ENCODE data around the gene KIF26B. TPM values are rescaled to one million over a fixed set of nuclear protein-coding genes. Genes with fewer than 3 reads are reported as not detected.

KIF26B gene
- polyA plus RNA-seq, 1 of the 3 experiments (the other 2 are of a cell fraction) = 2.6 TPM

DNA sequence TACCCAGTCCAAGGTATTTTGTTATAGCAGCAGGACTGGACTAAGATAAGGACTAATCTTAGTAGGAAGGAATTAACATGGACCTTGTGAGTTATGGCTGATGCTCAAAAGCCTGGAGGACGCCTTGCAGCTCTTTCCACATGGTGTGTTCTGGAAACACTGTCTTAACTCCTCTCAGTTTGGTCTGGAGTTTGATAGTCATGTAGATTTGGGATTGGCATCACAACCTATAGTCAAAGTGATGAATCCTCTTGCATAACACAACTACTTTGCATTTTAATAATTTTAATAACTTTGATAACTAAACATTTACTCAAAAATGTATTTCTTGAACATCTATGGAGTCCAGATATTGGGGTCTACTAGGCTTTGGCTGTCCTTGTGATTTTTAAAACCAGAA, 293.7 kb downstream of the KIF26B start:
- Histone ChIP-seq H3K4me1 (ENCODE audit: control insufficient read depth in 1 of 2, insufficient read depth in 2 of 2, low read depth in 1 of 2, low read length in 1 of 2) (peaks cover 0 to 27% of the 10 kb centered on the region in 2 experiments; a peak in 2 of 4 replicates), H3K27me3 (ENCODE audit: insufficient read depth) (no peaks in the 10 kb centered on the region), H3K9me3 (no peaks in the 10 kb centered on the region), H3K4me3 (ENCODE audit: low read depth in 2 of 2, low read length in 1 of 2) (no peak overlapping the region), H4K20me1 (ENCODE audit: insufficient read depth) (0 out of 2 replicates have a peak, but pooled peaks cover 3% of the 10 kb centered on the region), H3K79me2 (ENCODE audit: insufficient read depth) (no peaks in the 10 kb centered on the region), H3K4me2 (no peak overlapping the region), H3K9ac (no peak overlapping the region), H2AFZ (ENCODE audit: low read depth) (no peak overlapping the region), H3F3A (replicated peaks; ENCODE audit: insufficient read depth) (no peaks in the 10 kb centered on the region), H3K36me3 (replicated peaks in 1 of 2; ENCODE audit: control insufficient read depth in 1 of 2, insufficient read depth in 2 of 2, low read length in 1 of 2) (peaks cover 0 to 7% of the 10 kb centered on the region in 2 experiments), H3K9me2 (no peaks in the 10 kb centered on the region), H3K27ac (ENCODE audit: low read depth in 2 of 2, low read length in 1 of 2) (peak overlapping the region in 1 of 2 experiments; percentile 93; a peak in 2 of 4 replicates)
- TF ChIP-seq GABPA (IDR thresholded peaks at IDR 0.05; ENCODE audit: low read depth) (no peak), JUND (IDR thresholded peaks at IDR 0.05) (no peak)
- 67% methylated on average over 1 of the region's 1 CpG for WGBS (ENCODE audit: low lambda C conversion rate)
- DNase-seq = no peak
- POLR2A ChIA-PET = interaction anchor here (0.6 kb wide), 1 partner anchor 294 kb away, joined by 4 read pairs; the partner anchor contains the start of gene KIF26B
- CTCF ChIA-PET = interaction anchor here (2.1 kb wide), 1 partner anchor 292 kb away, joined by 7 read pairs; no protein-coding TSS in a partner anchor

GRCh38 chr1:245448975-245449431, 294.2 kb downstream of the KIF26B start:
- ChIA-PET CTCF (interaction anchor here (0.6 to 2.1 kb wide), 2 partner anchors 10 to 293 kb away, joined by 3 to 7 read pairs; no protein-coding TSS in a partner anchor), POLR2A (interaction anchor here (0.6 kb wide), 1 partner anchor 294 kb away, joined by 4 read pairs; the partner anchor contains the start of gene KIF26B)
- Histone ChIP-seq H3K4me2 (no peak overlapping the region), H3K36me3 (replicated peaks in 1 of 2; ENCODE audit: control insufficient read depth in 1 of 2, insufficient read depth in 2 of 2, low read length in 1 of 2) (peaks cover 0 to 7% of the 10 kb centered on the region in 2 experiments), H4K20me1 (ENCODE audit: insufficient read depth) (0 out of 2 replicates have a peak, but pooled peaks cover 3% of the 10 kb centered on the region), H3F3A (replicated peaks; ENCODE audit: insufficient read depth) (no peaks in the 10 kb centered on the region), H3K9me3 (no peaks in the 10 kb centered on the region), H2AFZ (ENCODE audit: low read depth) (no peak overlapping the region), H3K9me2 (no peaks in the 10 kb centered on the region), H3K27me3 (ENCODE audit: insufficient read depth) (no peaks in the 10 kb centered on the region), H3K79me2 (ENCODE audit: insufficient read depth) (no peaks in the 10 kb centered on the region), H3K9ac (no peak overlapping the region), H3K4me1 (ENCODE audit: control insufficient read depth in 1 of 2, insufficient read depth in 2 of 2, low read depth in 1 of 2, low read length in 1 of 2) (peaks cover 0 to 30% of the 10 kb centered on the region in 2 experiments; a peak in 2 of 4 replicates), H3K4me3 (ENCODE audit: low read depth in 2 of 2, low read length in 1 of 2) (no peak overlapping the region), H3K27ac (ENCODE audit: low read depth in 2 of 2, low read length in 1 of 2) (peak overlapping the region in 1 of 2 experiments; percentile 93; a peak in 2 of 4 replicates)
- DNase-seq = no peak
- 50% methylated on average over 8 of the region's 8 CpGs for WGBS (ENCODE audit: low lambda C conversion rate)
- TF ChIP-seq FOXM1 (IDR thresholded peaks at IDR 0.05; ENCODE audit: low read depth) (no peak), CHD2 (IDR thresholded peaks at IDR 0.05; ENCODE audit: low read length, partially characterized antibody) (peak; percentile 33)

- DNase-seq = no peak
- H3K4me1 ChIP-seq (ENCODE audit: control insufficient read depth in 1 of 2, insufficient read depth in 2 of 2, low read depth in 1 of 2, low read length in 1 of 2) = peaks cover 0 to 43% of the 10 kb centered on the region in 2 experiments; a peak in 2 of 4 replicates
- CTCF ChIA-PET = interaction anchor here (1.1 kb wide), 1 partner anchor 10 kb away, joined by 4 read pairs; no protein-coding TSS in a partner anchor
- peaks cover 4% of the 10 kb centered on the region for H3F3A ChIP-seq (replicated peaks; ENCODE audit: insufficient read depth)
- H3K79me2 ChIP-seq (ENCODE audit: insufficient read depth) = no peaks in the 10 kb centered on the region
- no peaks in the 10 kb centered on the region for H3K9me2 ChIP-seq
- H3K9me3 ChIP-seq = no peaks in the 10 kb centered on the region
- 72% methylated on average over 4 of the region's 4 CpGs for WGBS (ENCODE audit: low lambda C conversion rate)
- 0 out of 2 replicates have a peak, but pooled peaks cover 3% of the 10 kb centered on the region for H4K20me1 ChIP-seq (ENCODE audit: insufficient read depth)
- H3K4me3 ChIP-seq (ENCODE audit: low read depth in 2 of 2, low read length in 1 of 2) = no peak overlapping the region
- no peak overlapping the region for H3K9ac ChIP-seq
- no peak overlapping the region for H3K4me2 ChIP-seq
- H3K27me3 ChIP-seq (ENCODE audit: insufficient read depth) = no peaks in the 10 kb centered on the region
- POLR2A ChIA-PET = no interaction called here
- H3K27ac ChIP-seq (ENCODE audit: low read depth in 2 of 2, low read length in 1 of 2) = no peak overlapping the region
- H2AFZ ChIP-seq (ENCODE audit: low read depth) = no peak overlapping the region
- H3K36me3 ChIP-seq (replicated peaks in 1 of 2; ENCODE audit: control insufficient read depth in 1 of 2, insufficient read depth in 2 of 2, low read length in 1 of 2) = peaks cover 0 to 5% of the 10 kb centered on the region in 2 experiments
- TF ChIP-seq GATA2 (CRISPR knock-in tag; IDR thresholded peaks at IDR 0.05) (no peak), CHD2 (IDR thresholded peaks at IDR 0.05; ENCODE audit: low read length, partially characterized antibody) (no peak), EP300 (IDR thresholded peaks at IDR 0.05; ENCODE audit: borderline replicate concordance in 1 of 2, low read depth in 1 of 2, low read length in 1 of 2) (no peak), JUND (IDR thresholded peaks at IDR 0.05) (no peak), NRF1 (IDR thresholded peaks at IDR 0.05; ENCODE audit: low read depth, low read length) (no peak), RFX5 (IDR thresholded peaks at IDR 0.05; ENCODE audit: low read length) (no peak), USF2 (IDR thresholded peaks at IDR 0.05; ENCODE audit: borderline replicate concordance, low read depth, low read length) (no peak), RXRA (IDR thresholded peaks at IDR 0.05; ENCODE audit: borderline replicate concordance, low read depth) (no peak), PBX3 (IDR thresholded peaks at IDR 0.05) (no peak), ELF1 (IDR thresholded peaks at IDR 0.05) (no peak), CTCF (IDR thresholded peaks at IDR 0.05) (no peak)
- TF ChIP-seq, protein P1, sequence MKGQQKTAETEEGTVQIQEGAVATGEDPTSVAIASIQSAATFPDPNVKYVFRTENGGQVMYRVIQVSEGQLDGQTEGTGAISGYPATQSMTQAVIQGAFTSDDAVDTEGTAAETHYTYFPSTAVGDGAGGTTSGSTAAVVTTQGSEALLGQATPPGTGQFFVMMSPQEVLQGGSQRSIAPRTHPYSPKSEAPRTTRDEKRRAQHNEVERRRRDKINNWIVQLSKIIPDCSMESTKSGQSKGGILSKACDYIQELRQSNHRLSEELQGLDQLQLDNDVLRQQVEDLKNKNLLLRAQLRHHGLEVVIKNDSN (IDR thresholded peaks at IDR 0.05; ENCODE audit: borderline replicate concordance, low read depth) = no peak
- TF ChIP-seq, protein P2, sequence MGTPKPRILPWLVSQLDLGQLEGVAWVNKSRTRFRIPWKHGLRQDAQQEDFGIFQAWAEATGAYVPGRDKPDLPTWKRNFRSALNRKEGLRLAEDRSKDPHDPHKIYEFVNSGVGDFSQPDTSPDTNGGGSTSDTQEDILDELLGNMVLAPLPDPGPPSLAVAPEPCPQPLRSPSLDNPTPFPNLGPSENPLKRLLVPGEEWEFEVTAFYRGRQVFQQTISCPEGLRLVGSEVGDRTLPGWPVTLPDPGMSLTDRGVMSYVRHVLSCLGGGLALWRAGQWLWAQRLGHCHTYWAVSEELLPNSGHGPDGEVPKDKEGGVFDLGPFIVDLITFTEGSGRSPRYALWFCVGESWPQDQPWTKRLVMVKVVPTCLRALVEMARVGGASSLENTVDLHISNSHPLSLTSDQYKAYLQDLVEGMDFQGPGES (IDR thresholded peaks at IDR 0.05; ENCODE audit: low read depth, low read length) = no peak
Measured at GRCh38 chr1:245453541-245453940, 298.8 kb downstream of the KIF26B start.

All from SK-N-SH (cell line).